WTC11 (cell line): ENCODE data around the gene COMMD7. TPM values are rescaled to one million over a fixed set of nuclear protein-coding genes. Genes with fewer than 3 reads are reported as not detected.

Experiments
- ERG ChIP-seq: fragments of 250-450 bp; sonication (Bioruptor Pico); IDR thresholded peaks from 2 replicates; pipeline ENCODE4 v1.8.0; 2021; ENCODE audit warnings: mild to moderate bottlenecking
- FOXJ3 ChIP-seq: sonication (generic); formaldehyde crosslinking; IDR thresholded peaks from 2 replicates; pipeline ENCODE4 v1.9.0; 2021; ENCODE audit warnings: missing genetic modification reagents, mild to moderate bottlenecking, borderline replicate concordance
- IRF1 ChIP-seq: sonication (generic); formaldehyde crosslinking; IDR thresholded peaks from 2 replicates; pipeline ENCODE4 v1.8.0; 2023; ENCODE audit warnings: missing genetic modification reagents
- IRF2 ChIP-seq: sonication (generic); formaldehyde crosslinking; IDR thresholded peaks from 2 replicates; pipeline ENCODE4 v1.8.0; 2022; ENCODE audit warnings: low read depth, missing genetic modification reagents, borderline replicate concordance
- JAZF1 ChIP-seq: fragments of 250-450 bp; sonication (Bioruptor Pico); IDR thresholded peaks from 2 replicates; pipeline ENCODE4 v1.9.0; 2021; ENCODE audit warnings: moderate library complexity, mild to moderate bottlenecking, inconsistent platforms
- JUN ChIP-seq: sonication (generic); formaldehyde crosslinking; IDR thresholded peaks from 2 replicates; pipeline ENCODE4 v1.8.0; 2023; ENCODE audit warnings: mild to moderate bottlenecking, missing genetic modification reagents
- NFE2L1 ChIP-seq: sonication (generic); formaldehyde crosslinking; IDR thresholded peaks from 2 replicates; pipeline ENCODE4 v1.8.1; 2023; ENCODE audit warnings: missing genetic modification reagents
- NFYB ChIP-seq: sonication (generic); formaldehyde crosslinking; conservative IDR thresholded peaks from 2 replicates; pipeline ENCODE4 v1.8.0; 2022; ENCODE audit warnings: low read depth, missing genetic modification reagents
- PRDM15 ChIP-seq: sonication (generic); formaldehyde crosslinking; IDR thresholded peaks from 2 replicates; pipeline ENCODE4 v1.8.0; 2022; ENCODE audit warnings: missing genetic modification reagents
- TCF7 ChIP-seq: sonication (generic); formaldehyde crosslinking; IDR thresholded peaks from 2 replicates; pipeline ENCODE4 v1.8.0; 2022; ENCODE audit warnings: mild to moderate bottlenecking, low read depth, missing genetic modification reagents, moderate library complexity
- TEAD1 ChIP-seq: sonication (generic); formaldehyde crosslinking; IDR thresholded peaks from 2 replicates; pipeline ENCODE4 v1.8.0; 2022; ENCODE audit warnings: mild to moderate bottlenecking, missing genetic modification reagents
- ZBTB21 ChIP-seq: sonication (generic); formaldehyde crosslinking; IDR thresholded peaks from 2 replicates; pipeline ENCODE4 v1.8.1; 2023; ENCODE audit warnings: mild to moderate bottlenecking, missing genetic modification reagents, borderline replicate concordance
- ZNF138 ChIP-seq: sonication (generic); formaldehyde crosslinking; conservative IDR thresholded peaks from 2 replicates; pipeline ENCODE4 v1.8.1; 2022; ENCODE audit warnings: mild to moderate bottlenecking, moderate library complexity, missing genetic modification reagents
- ZNF263 ChIP-seq: sonication (generic); formaldehyde crosslinking; IDR thresholded peaks from 2 replicates; pipeline ENCODE4 v1.8.1; 2022; ENCODE audit warnings: low read depth, mild to moderate bottlenecking, moderate library complexity, missing genetic modification reagents
- ZNF281 ChIP-seq: sonication (generic); formaldehyde crosslinking; IDR thresholded peaks from 2 replicates; pipeline ENCODE4 v1.8.0; 2023; ENCODE audit warnings: mild to moderate bottlenecking, missing genetic modification reagents
- ZNF532 ChIP-seq: fragments of 250-450 bp; sonication (Bioruptor Pico); IDR thresholded peaks from 2 replicates; pipeline ENCODE4 v1.9.0; 2021; ENCODE audit warnings: mild to moderate bottlenecking, borderline replicate concordance
- total RNA-seq: library from RNA; stranded (reverse); gene quantifications from 3 replicates; pipeline ENCODE4 v1.2.3, GENCODE V29; 2021
- TF ChIP-seq, protein P1 (sequence below): sonication (generic); formaldehyde crosslinking; IDR thresholded peaks from 2 replicates; pipeline ENCODE4 v1.8.0; 2022; ENCODE audit warnings: mild to moderate bottlenecking, missing genetic modification reagents
- TF ChIP-seq, protein P2 (sequence below): fragments of 250-450 bp; sonication (Bioruptor Pico); conservative IDR thresholded peaks from 2 replicates; pipeline ENCODE4 v1.9.0; 2021; ENCODE audit warnings: mild to moderate bottlenecking
- TF ChIP-seq, protein P3 (sequence below): fragments of 250-450 bp; sonication (Bioruptor Pico); IDR thresholded peaks from 2 replicates; pipeline ENCODE4 v1.9.0; 2021; ENCODE audit warnings: moderate library complexity, mild to moderate bottlenecking, inconsistent platforms, borderline replicate concordance

The COMMD7 gene
- total RNA-seq, 1 experiment from 2014 or later: 42.3 TPM

DNA sequence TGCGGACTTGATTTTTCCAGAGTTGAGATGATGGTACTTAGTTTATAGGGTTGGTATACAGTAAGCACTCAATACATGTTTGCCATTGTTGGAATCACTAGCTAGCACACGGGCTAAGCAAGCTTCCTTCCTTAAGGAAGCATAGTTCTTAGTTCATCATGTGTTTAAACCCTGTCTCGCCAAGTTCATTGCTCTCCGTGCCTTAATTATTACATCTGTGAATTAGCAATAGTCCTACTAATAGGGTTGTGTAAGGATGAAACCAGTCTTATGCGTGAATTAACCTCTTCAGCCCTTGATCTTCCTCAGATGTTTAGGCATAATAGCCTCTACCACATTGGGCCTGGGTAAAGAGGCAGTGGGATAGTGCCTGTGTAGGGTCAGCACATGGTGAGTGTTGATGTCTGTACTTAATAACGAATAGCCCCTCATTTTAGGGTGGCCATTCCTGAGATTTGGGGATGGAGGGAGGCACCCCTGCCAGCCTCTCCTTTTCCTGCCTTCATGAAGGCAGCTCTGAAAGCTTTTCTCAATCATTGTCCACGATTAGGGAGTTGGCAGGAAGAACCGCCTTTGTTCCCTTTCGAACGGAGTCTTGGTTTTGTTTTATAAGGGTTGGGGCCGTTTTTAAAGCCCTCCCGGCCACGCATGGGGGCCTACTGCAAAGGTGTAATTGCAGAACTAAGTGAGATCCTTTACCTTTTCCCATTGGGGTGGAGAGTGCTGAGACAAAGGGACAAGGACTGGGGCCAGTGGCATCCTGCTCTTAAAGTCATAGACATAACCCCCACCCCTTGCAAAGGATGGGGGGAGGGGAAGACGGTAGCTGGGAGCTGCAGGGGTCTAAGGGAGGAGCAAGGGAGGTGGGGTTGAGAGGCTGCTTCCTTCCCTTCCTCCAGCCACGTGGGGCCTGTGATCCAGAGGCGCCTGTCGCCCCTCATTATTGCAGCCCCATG is 21.0 kb upstream of the COMMD7 start (continued):
- TF ChIP-seq ZNF281 (CRISPR knock-in tag) (peak; percentile 99), NFE2L1 (0 out of 2 replicates have a peak, but pooled peaks have one; percentile 56), FOXJ3 (no peak), TCF7 (no peak), IRF2 (no peak), ZBTB21 (CRISPR knock-in tag) (0 out of 2 replicates have a peak, but pooled peaks have one; percentile 41), NFYB (CRISPR knock-in tag) (no peak), IRF1 (CRISPR knock-in tag) (no peak), PRDM15 (CRISPR knock-in tag) (no peak), JAZF1 (CRISPR knock-in tag) (no peak), TEAD1 (peak; percentile 56; the same call in 1 of the 2 replicates), ERG (CRISPR knock-in tag) (no peak), JUN (CRISPR knock-in tag) (no peak), ZNF532 (CRISPR knock-in tag) (no peak), ZNF138 (CRISPR knock-in tag) (no peak), ZNF263 (no peak)
- TF ChIP-seq, protein P1, sequence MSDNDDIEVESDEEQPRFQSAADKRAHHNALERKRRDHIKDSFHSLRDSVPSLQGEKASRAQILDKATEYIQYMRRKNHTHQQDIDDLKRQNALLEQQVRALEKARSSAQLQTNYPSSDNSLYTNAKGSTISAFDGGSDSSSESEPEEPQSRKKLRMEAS (CRISPR knock-in tag): peak; percentile 92
- TF ChIP-seq, protein P2, sequence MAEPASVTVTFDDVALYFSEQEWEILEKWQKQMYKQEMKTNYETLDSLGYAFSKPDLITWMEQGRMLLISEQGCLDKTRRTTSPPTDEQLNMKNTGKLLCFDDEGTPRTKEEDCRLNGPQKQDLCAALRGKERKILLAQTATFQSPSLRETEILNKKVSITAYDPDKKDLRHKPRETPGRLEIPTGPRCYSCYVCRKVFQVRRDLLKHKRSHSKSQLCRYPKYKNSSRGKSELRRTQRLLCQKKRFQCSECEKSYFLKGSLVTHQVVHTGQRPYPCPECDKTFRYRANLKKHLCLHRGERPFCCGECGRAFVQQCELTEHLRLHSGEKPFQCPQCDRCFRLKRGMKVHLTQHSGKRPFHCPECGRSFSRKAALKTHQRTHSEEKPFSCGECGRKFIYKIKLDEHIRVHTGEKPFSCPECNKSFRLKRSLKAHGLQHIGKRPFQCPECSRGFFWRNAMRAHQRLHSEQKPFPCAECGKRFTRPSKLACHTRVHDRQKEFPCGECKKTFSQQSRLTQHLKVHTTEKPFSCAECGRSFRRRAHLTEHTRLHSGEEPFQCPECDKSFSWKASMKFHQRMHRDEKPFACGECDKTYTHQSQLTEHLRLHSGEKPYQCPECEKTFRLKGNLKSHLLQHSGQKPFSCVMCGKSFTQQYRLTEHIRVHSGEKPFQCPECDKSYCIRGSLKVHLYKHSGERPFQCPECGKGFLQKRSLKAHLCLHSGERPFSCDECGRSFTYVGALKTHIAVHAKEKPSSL (CRISPR knock-in tag): no peak
- TF ChIP-seq, protein P3, sequence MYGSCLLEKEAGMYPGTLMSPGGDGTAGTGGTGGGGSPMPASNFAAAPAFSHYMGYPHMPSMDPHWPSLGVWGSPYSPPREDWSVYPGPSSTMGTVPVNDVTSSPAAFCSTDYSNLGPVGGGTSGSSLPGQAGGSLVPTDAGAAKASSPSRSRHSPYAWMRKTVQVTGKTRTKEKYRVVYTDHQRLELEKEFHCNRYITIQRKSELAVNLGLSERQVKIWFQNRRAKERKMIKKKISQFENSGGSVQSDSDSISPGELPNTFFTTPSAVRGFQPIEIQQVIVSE (CRISPR knock-in tag): no peak
